GM19372 (cell line): ENCODE measurements around the gene SRRT.

ENCODE experiments used
- ATAC-seq: cut with Tn5 transposase; IDR thresholded peaks from one replicate; pipeline ENCODE4 v1.9.1; 2021; ENCODE audit warnings: mild to moderate bottlenecking, low read depth, moderate library complexity; ENCODE audit not compliant: unreplicated experiment

Gene SRRT, protein sequence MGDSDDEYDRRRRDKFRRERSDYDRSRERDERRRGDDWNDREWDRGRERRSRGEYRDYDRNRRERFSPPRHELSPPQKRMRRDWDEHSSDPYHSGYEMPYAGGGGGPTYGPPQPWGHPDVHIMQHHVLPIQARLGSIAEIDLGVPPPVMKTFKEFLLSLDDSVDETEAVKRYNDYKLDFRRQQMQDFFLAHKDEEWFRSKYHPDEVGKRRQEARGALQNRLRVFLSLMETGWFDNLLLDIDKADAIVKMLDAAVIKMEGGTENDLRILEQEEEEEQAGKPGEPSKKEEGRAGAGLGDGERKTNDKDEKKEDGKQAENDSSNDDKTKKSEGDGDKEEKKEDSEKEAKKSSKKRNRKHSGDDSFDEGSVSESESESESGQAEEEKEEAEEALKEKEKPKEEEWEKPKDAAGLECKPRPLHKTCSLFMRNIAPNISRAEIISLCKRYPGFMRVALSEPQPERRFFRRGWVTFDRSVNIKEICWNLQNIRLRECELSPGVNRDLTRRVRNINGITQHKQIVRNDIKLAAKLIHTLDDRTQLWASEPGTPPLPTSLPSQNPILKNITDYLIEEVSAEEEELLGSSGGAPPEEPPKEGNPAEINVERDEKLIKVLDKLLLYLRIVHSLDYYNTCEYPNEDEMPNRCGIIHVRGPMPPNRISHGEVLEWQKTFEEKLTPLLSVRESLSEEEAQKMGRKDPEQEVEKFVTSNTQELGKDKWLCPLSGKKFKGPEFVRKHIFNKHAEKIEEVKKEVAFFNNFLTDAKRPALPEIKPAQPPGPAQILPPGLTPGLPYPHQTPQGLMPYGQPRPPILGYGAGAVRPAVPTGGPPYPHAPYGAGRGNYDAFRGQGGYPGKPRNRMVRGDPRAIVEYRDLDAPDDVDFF

DNA sequence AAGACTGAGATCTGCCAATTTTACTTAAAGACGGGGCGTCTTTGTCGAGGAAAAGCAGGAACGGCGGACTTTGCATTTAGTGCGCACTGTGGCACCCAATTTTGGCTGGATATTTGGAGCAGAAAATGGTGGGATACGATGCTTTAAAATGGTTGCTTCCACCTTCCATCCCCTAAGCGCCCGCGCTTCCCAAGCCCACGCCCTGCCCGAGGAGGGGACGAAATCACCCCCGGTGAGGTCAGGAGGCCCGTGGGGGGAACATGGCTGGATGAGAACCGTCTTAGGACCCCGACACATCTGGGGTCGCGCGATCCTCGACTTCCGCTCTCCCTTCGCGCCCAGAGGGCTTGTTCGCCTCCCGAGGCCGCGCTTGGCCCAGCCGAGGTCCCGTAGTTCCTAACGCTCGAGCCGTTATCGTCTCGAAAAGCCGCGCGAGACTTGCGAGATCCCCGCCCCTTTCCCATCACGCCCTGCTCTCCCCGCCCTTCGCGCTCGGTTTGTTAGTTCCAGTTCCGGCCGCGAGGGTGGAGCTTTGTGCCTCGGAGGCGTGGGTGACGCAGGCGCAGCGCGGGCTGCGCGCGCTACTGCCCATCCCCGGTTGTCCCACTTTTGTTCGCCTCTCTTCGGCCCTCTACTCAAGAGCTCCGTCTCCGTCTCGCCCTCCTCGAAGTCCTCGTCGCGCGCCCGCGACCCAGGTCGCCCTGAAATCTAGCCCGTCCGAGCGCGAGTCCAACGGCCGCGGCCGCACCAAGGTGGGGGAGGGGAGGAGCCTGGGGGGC is at the start of gene SRRT:
Gene SRRT, plus strand, starts transcription at position 527 of the 779 bp plus-strand sequence. CDS start 488 bp downstream, outside the sequence.
- peak; percentile 95 for ATAC-seq

DNA sequence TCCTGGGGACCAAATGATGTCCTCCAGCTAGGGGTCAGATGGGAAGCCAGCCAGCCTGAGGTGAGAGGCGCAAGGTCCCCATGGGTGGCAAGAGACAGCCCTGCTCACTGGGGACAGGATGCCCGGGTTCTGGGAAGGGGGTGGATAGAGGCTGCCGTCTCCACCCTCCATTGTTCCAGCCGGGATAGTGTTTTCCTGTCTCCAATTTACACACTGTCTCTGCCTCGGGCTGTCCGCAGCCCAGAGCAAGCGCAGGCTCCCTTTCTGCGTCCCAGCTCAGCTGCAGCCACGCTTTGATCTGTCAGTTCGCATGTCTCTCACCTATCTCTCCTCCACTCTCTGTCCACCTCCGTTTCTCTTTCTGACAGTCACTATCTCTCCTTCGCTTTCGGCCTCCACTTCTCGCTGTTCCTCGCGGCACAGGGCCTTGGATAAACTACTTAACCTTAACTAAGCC is 49.7 kb upstream of the SRRT start:
- ATAC-seq = no peak

DNA sequence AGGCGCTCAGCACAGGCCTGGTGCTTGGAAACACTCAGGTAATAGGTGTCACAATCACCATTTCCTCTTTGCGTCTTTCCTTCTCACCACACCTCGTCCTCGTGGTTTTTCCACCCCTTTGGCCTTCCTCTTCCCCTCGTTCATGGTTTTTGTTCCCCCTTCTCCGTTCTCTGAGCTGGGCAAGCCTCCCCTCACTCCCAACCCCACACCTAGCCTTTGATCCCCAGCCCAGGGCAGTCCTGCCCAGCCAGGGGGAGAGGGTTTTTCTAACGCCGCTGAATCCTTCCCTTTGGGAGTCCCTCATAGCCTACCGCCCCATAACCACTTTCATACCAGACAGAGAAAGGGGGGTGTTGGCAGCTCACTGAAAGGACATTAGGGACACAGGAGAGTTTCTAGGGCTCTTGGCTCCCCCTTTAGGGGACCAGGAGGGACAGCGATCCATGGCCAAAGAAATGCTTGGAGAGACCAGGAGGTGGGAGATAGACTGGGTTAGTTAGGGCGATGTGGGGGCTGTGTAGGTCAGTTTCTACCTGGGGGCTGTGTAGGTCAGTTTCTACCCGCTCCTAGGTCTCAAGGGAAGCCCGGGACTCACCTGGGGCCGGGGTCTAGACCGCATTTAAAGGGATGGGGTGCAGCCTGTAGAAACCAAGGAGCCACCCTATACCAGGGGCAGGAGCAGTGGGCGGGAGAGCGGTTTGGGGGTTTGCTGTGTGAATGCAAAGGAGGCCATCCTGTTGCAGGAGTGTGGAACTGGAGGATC is 49.0 kb upstream of the SRRT start:
- no peak for ATAC-seq

DNA sequence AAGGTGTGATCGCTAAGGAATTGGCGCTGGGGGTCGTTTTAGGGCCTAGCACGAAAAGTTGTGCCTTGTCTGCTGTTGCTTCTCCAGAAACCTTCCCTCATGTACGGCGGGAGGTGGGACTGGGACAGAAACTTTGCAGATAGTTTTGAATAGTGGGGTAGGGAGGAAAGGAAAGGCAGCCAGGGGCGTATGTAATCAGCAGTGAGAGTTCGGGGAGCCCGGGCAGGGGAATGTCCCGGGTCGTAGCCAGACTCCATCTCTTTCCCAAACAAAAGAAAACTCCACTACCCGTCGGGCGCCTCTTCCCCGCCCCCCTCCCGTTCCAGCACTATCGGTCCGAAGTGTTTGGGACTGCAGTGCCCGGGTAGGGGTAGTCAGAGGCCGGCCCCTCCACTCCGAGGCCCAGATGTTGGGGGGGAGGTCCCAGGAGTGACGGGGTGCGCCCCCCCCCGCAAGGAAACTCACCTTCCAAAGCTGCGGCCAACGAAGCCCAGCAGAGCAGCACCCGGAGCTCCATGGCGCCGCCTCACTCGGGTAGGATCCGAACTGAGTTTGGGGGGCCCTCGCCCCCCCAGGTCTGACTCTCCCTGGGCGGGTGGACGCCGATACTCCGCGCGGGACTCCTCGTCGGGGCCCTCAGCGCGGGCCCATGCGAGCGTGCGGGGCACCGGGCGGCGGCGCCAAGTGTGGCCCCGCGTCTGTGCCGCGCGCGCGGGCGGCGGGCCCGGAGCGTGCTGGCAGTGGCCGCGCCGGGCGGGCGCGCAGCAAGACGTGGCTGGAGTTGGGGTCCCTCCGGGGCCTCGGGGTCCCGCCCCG is 48.2 kb upstream of the SRRT start:
- ATAC-seq = no peak

DNA sequence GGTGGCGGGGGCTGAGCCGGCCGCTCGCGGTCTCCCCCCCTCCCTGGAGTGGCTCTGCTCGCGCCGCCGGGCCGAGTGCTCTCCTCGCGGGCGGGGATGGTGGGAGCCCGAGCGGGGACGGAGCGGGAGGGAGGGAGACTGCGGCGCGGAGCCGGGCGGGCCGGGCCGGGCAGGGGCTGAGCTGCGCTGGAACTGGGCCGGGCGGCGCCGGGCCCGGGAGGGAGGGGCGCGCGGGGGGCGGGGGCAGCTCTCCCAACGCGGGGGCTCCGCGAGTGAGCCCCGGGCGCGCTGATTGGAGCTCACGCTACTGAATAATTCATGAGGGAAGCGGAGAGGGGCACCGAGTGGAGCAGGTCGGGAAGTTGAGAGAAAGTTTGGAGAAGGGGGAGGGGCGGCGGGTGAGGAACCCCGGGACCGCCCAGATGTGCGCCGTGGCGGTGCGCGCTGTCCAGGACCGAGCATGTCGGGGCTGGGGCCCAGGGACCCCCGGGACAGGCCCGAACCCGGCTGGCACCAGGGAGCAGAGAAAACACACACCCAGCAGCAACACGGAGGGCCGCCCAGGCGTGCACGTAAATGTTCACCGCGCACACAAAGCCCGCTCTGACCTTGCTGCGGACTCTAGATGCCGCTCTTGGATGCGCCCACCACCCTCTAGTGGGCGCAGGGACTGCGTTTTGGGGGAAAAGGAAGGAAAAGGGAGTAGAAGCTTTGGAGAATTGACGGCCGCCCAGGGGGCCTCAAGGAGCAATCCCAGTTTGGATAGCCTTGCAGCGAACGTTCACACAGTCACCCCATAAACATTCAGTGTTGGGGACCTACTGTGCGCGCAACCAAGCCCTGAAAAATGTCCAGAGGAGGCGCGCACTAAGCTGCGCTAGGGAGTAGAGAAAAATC is 47.3 kb upstream of the SRRT start, which contains the start of gene EPHB4:
Gene EPHB4, minus strand, starts transcription at position 194 of the 897 bp plus-strand sequence. CDS start 493 bp downstream, outside the sequence.
- no peak for ATAC-seq

DNA sequence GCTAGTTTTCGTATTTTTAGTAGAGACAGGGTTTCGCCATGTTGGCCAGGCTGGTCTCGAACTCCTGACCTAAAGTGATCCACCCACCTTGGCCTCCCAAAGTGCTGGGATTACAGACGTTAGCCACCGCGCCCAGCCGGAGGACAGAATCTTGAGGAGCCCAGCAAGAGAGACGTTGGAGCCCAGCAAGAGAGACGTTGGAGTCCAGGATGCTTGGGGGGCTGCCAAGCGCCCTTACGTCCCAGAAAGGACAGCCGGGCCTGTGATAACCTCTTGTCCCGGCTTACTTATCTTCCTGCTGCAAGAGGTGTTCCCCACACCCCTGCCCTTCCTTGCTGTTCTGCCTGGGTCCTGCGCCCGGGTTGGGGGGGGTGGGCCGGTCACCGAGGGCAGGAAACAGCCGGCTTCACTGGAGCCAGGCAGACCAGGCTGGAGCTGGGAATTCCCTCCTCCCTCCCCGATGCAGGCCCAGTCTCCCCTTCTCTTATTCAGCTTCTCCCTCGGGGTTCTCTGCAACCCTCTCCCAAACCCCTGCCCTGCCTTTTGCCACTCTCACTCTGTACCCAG is 45.7 kb upstream of the SRRT start:
- ATAC-seq = no peak

DNA sequence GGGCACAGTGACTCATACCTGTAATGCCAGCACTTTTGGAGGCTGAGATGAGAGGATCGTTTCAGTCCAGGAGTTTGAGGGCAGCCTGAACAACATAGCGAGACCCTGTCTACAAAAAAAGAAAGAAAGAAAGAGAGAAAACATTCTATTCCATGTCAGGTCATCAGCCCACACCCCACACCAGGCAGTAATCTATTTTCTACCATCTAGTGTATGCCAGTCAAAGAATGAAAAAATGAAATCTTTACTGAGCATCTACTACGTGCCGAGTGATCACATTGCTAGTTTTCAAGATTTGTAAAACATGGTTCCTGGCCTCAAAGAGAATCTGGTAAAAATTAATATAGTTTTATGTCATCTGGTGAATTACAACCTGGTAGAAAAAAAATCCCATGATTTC is 44.5 kb upstream of the SRRT start:
- ATAC-seq = no peak

DNA sequence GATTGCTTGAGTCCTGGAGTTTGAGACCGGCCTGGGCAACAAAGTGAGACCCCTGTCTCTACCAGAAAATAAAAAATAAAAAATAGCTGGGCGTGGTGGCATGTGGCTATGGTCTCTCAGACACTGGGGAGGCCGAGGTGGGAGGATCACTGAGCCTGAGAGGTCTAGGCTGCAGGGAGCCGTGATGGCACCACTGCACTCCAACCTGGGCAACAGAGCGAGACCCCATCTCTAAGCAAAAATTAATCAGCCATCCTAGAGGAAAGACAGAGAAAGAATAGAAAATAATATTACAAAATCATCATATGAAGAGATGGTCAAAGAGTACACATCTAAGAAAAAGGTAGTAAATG is 42.6 kb upstream of the SRRT start:
- ATAC-seq = no peak

DNA sequence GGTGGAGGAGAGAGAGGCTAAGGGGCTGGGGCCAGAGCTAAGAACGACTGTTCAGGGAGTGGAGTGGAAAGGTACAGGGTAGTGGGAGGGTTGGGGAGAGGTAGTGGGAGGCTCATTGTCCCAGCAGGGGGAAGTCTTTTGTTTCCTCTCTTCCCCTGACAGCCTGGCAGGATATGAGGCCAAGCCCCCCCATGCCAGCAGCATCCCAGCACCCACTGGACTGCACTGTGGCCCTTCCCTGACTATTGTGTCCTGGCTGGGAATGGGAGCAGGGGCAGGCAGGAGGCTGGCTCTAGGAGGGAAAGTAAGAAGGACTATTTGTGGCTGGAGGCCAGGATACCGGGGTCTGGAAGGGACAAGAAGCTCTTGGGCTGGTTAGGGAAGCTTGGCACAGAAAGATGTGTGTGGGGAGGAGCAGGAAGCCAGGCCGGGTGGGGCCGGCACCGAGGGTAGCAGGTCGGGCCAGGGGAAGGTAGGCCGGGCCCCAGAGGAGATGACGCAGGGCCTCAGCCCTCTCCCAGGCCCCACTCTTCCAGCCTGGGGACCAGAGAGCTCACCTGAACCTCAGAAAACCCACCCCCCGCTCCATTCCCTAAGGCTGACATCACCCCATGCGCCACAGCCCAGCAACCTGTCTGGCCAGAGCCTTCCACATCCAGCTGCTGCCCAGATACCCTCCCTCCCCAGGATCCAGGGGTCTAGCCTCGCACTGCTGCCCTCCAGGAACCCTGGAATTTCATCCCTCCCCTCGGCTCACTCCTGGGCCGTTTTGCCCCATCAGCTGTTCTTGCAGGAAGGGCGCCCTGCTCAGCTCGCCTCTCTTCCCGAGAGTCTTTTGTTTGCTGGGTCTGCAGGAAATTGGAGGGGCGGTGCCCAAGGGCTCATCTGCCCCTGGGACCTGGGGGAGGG is 38.7 kb upstream of the SRRT start:
- no peak for ATAC-seq

DNA sequence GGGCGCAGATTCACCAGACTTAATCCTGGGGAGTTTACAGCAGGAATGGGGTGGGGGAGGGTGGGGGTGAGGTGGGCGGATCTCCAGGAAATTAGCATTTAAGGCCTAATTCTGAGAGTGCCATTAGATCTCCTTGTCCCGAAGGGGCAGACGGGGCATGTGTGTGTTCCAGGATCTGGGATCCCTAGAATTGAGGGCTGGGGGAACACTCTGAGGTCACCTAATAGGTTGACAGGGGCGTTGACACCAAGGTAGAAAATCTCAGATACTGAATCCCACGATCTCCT is 38.1 kb upstream of the SRRT start:
- no peak for ATAC-seq

DNA sequence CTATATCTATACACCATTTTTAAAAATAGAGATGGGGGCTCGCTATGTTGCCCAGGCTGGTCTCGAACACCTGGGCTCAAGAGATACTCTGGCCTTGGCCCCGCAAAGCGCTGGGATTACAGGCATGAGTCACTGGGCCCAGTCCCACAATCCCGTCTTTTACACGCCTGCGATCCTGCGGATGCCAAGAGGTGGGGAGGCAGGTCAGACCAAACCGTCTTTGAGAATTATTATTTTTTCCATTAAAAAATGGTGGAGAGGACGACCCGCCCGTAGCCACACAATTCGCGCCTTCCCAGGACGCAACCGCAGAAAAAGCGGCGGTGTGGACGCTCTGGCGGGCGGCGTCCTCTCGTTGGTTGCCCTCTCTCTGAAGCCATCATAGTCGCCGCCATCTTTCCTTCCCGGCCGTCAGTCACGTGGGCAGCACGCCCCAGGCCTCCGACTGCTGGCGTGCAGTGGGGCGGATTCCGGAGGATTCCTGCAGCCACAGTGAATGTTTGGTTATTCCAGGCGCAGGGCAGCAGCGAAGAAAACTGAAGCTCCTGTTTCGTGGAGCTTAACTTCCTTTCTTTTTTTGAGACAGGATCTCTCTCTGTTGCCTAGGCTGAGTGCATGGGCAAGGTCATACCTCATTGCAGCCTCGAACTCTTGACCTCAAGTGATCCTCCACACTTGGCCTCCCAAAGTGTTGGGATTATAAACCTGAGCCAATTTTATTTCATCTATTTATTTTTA is 37.6 kb upstream of the SRRT start:
- ATAC-seq = no peak

DNA sequence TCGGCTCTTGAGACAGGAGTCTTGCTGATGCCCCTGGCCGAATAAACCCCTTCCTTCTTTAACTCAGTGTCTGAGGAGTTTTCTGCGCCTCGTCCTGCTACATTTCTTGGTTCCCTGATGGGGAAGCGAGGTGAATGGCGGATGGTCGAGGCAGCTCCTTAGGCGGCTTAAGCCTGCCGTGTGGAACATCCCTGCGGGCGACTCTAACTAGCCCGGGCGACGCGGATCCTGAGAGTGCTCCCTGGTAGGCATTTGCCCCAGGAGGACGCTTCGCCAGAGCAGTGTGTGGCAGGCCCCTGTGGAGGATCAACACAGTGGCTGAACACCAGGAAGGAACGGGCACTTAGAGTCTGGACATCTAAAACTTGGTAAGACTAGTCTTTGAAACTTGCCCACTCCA is 35.5 kb upstream of the SRRT start:
- ATAC-seq = no peak

DNA sequence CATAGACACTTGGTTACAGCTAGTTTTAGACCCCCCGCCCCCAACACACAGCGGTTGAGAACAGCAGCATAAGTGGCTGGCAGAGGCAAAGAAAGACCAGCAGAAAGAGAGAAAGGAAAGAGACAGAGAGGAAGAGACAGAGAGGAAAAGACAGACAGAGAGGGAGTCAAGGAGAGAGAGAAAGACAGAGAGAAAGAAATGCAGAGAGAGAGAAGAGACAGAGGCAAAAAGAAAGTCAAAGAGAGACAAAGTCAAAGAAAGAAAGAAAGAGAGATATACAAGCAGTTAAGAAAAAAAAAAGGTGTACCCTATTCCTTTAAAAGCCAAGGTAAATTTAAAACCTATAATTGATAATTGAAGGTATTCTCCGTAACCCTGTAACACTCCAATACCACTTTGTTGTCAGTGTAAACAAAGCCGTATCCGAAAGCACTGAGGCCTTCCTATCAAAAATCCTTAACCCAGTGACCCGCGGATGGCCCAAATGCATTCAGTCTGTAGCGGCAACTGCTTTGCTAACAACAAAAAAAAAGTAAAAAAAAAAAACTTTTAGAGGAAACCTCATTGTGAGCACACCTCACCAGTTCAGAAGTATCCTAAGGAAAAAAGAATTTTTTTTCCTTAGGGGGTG is 34.3 kb upstream of the SRRT start:
- ATAC-seq = no peak

DNA sequence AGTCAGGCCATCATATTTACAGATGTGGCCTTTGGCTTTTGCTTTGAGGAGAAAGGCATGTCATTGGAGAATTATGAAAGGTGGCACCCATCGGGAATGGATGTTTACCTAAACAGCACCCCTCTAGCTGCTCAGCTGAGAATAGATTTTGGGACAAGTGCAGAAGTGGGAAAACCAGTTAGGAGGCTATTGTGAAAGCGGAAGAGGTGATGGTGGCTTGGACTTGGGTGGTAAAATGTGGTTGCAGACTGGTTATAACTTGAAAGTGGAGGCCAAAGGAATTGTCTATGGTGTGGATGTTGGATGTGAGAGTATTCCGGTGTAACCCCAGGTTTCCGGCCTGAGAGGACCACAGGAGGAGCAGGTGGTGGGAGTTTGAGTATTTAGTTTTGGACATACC is 27.5 kb upstream of the SRRT start:
- no peak for ATAC-seq

DNA sequence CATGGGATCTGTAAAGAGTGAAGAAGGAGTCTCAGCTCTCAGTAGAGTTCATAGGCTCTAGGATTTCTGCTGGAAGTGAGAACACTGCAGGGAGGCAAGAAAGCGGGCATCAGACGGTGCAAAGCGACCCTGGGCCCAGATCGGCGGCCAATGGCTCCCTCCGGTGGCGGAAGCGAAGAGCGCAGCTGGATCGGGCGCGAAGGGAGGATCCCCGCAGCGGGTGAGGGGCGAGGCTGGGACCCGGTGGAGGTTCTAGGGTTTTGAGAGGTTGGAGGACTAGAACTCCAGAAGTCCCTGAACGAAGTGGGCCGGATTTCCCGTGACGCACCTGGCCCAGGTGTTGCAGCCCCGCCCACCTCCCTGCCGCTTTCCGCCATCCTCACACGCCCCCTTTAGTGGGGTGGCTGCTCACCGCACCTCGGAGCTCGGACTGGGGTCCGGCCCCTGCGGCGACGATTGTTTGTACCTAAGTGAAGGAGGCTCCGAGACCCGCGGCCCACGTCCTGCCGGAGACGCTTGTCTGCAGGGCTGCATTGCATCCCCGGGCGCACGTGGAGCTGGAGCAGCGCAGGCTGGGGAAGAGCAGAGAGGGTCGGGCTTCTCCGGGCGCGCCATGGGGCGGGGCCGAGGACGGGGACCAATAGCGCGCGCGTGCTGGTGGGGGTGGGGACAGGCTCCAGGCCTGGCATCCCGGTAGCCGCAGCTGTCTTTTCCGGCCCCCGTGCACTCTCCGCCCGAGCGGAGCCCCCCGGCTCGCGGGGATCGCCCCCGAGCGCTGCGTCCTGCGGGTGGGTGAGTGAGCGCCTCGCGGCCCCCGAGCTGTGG is 22.6 kb upstream of the SRRT start, which contains the start of gene SLC12A9:
Gene SLC12A9, plus strand, starts transcription at position 666 of the 825 bp plus-strand sequence. CDS start 1,485 bp downstream, outside the sequence.
- ATAC-seq = peak; percentile 88
